ENCODE results near the gene DOK6. TPM values are rescaled to one million over a fixed set of nuclear protein-coding genes. Genes with fewer than 3 reads are reported as not detected.

DOK6 gene
- total RNA-seq, 1 experiment from 2014 or later = 4.1 TPM

- H3K27me3 Mint-ChIP-seq (ENCODE audit: low read depth) = no peaks in the 10 kb centered on the region
- peaks cover 10% of the 10 kb centered on the region for H3K4me1 Mint-ChIP-seq
- ChIA-PET POLR2A (no interaction called here), CTCF (no interaction called here)
- H3K9me3 Mint-ChIP-seq = 0 out of 2 replicates have a peak, but pooled peaks cover 4% of the 10 kb centered on the region
- no peak overlapping the region for H3K4me3 Mint-ChIP-seq
- no peak for TF ChIP-seq GABPB1 (CRISPR knock-in tag; IDR thresholded peaks at IDR 0.05)
- no peak for TF ChIP-seq SMAD4 (CRISPR knock-in tag; IDR thresholded peaks at IDR 0.05)
- TF ChIP-seq MAX (CRISPR knock-in tag; IDR thresholded peaks at IDR 0.05) = no peak
- no peak for TF ChIP-seq CDX4 (CRISPR knock-in tag; IDR thresholded peaks at IDR 0.05; ENCODE audit: borderline replicate concordance)
- no peak for TF ChIP-seq PRRX2 (CRISPR knock-in tag; IDR thresholded peaks at IDR 0.05)
- no peak for TF ChIP-seq JAZF1 (CRISPR knock-in tag; IDR thresholded peaks at IDR 0.05)
- no peak for TF ChIP-seq OVOL2 (CRISPR knock-in tag; IDR thresholded peaks at IDR 0.05; ENCODE audit: borderline replicate concordance)
- TF ChIP-seq ELF4 (CRISPR knock-in tag; IDR thresholded peaks at IDR 0.05; ENCODE audit: low read depth) = no peak
- no peak for TF ChIP-seq ZSCAN18 (CRISPR knock-in tag; IDR thresholded peaks at IDR 0.05)
- no peak for TF ChIP-seq ZNF317 (CRISPR knock-in tag; IDR thresholded peaks at IDR 0.05; ENCODE audit: borderline replicate concordance, low read depth)
- no peak for TF ChIP-seq E2F1 (CRISPR knock-in tag; IDR thresholded peaks at IDR 0.05)
- no peak for TF ChIP-seq ZBTB43 (CRISPR knock-in tag; IDR thresholded peaks at IDR 0.05)
- no peak for TF ChIP-seq TEAD1 (CRISPR knock-in tag; IDR thresholded peaks at IDR 0.05)
- no peak for TF ChIP-seq ZNF396 (CRISPR knock-in tag; IDR thresholded peaks at IDR 0.05; ENCODE audit: borderline replicate concordance)
- no peak for TF ChIP-seq RORB (CRISPR knock-in tag; IDR thresholded peaks at IDR 0.05)
- no peak for TF ChIP-seq ZNF512 (CRISPR knock-in tag; IDR thresholded peaks at IDR 0.05; ENCODE audit: borderline replicate concordance)
- no peak overlapping the region for H3K27ac Mint-ChIP-seq
- ATAC-seq = no peak
- no peak for DNase-seq (ENCODE audit: low spot score)
- H3K36me3 Mint-ChIP-seq = no peaks in the 10 kb centered on the region
Measured at GRCh38 chr18:69480460-69480859, 79.8 kb downstream of the DOK6 start.

GRCh38 chr18:69483574-69483973 is 82.9 kb downstream of the DOK6 start:
- peaks cover 12% of the 10 kb centered on the region for H3K9me3 Mint-ChIP-seq
- DNase-seq (ENCODE audit: low spot score) = no peak
- H3K27ac Mint-ChIP-seq = no peak overlapping the region
- ChIA-PET POLR2A (no interaction called here), CTCF (no interaction called here)
- no peak overlapping the region for H3K4me3 Mint-ChIP-seq
- no peak for ATAC-seq
- no peaks in the 10 kb centered on the region for H3K27me3 Mint-ChIP-seq (ENCODE audit: low read depth)
- peaks cover 8% of the 10 kb centered on the region for H3K4me1 Mint-ChIP-seq
- TF ChIP-seq FOXK1 (CRISPR knock-in tag; IDR thresholded peaks at IDR 0.05) = no peak
- TF ChIP-seq NR1H2 (CRISPR knock-in tag; IDR thresholded peaks at IDR 0.05) = no peak
- no peak for TF ChIP-seq PREB (CRISPR knock-in tag; IDR thresholded peaks at IDR 0.05; ENCODE audit: borderline replicate concordance)
- TF ChIP-seq ZNF317 (CRISPR knock-in tag; IDR thresholded peaks at IDR 0.05; ENCODE audit: borderline replicate concordance, low read depth) = 0 out of 2 replicates have a peak, but pooled peaks have one; percentile 3
- TF ChIP-seq ZBTB43 (CRISPR knock-in tag; IDR thresholded peaks at IDR 0.05) = no peak
- no peak for TF ChIP-seq GABPB1 (CRISPR knock-in tag; IDR thresholded peaks at IDR 0.05)
- no peaks in the 10 kb centered on the region for H3K36me3 Mint-ChIP-seq

All from WTC11 (cell line).